Measurements from ENCODE around the gene LRCOL1.

The LRCOL1 gene

GRCh38 chr12:132562489-132563021 lies 47.8 kb downstream of the LRCOL1 start:
- no peak for DNase-seq (ENCODE audit: low read depth)

- DNase-seq (ENCODE audit: low read depth) = no peak
Observed at GRCh38 chr12:132561427-132562156, 48.8 kb downstream of the LRCOL1 start.

- peak; percentile 37 for DNase-seq (ENCODE audit: low read depth)
Observed at GRCh38 chr12:132560614-132561426, 49.6 kb downstream of the LRCOL1 start.

GRCh38 chr12:132560364-132560613 lies 50.1 kb downstream of the LRCOL1 start:
- no peak for DNase-seq (ENCODE audit: low read depth)

GRCh38 chr12:132559652-132560363 lies 50.6 kb downstream of the LRCOL1 start:
- DNase-seq (ENCODE audit: low read depth) = no peak

GRCh38 chr12:132558861-132559623 lies 51.3 kb downstream of the LRCOL1 start:
- no peak for DNase-seq (ENCODE audit: low read depth)

- DNase-seq (ENCODE audit: low read depth) = no peak
Observed at GRCh38 chr12:132558042-132558856, 52.1 kb downstream of the LRCOL1 start.

GRCh38 chr12:132557291-132558015 lies 52.9 kb downstream of the LRCOL1 start:
- DNase-seq (ENCODE audit: low read depth) = no peak

GRCh38 chr12:132556801-132557200 lies 53.6 kb downstream of the LRCOL1 start:
- DNase-seq (ENCODE audit: low read depth) = no peak

- DNase-seq (ENCODE audit: low read depth) = no peak
Observed at GRCh38 chr12:132556216-132556615, 54.2 kb downstream of the LRCOL1 start.

- DNase-seq (ENCODE audit: low read depth) = no peak
Observed at GRCh38 chr12:132555686-132556085, 54.7 kb downstream of the LRCOL1 start.

GRCh38 chr12:132554845-132555630 lies 55.3 kb downstream of the LRCOL1 start:
- no peak for DNase-seq (ENCODE audit: low read depth)

Measured in stimulated activated CD8-positive, alpha-beta memory T cell treated with anti-CD3 and anti-CD28 coated beads, Interleukin-12 subunit alpha, Interleukin-12 subunit beta, amount 100 ng/mL, for 1 hour (primary cell).